Fibroblast of mammary gland (primary cell): ENCODE results near the gene ZNF688.
A peak's percentile ranks its signal among the peaks of the same experiment; 100 is the strongest.

Source experiments
- DNase-seq: peaks from one replicate; pipeline ENCODE4 v3.0.0-alpha.2; 2010; ENCODE audit warnings: low read depth
- H3K4me3 ChIP-seq: 2 replicates; pipeline ENCODE4 v1.5.1; 2011; ENCODE audit warnings: low read depth, mild to moderate bottlenecking, low read length, moderate library complexity; ENCODE audit not compliant: control insufficient read depth
- TF ChIP-seq, protein P1 (sequence below): conservative IDR thresholded peaks from 2 replicates; pipeline ENCODE4 v1.5.1; 2011; ENCODE audit warnings: low read depth, low read length, inconsistent platforms; ENCODE audit not compliant: control insufficient read depth, insufficient read depth

Gene ZNF688

DNA sequence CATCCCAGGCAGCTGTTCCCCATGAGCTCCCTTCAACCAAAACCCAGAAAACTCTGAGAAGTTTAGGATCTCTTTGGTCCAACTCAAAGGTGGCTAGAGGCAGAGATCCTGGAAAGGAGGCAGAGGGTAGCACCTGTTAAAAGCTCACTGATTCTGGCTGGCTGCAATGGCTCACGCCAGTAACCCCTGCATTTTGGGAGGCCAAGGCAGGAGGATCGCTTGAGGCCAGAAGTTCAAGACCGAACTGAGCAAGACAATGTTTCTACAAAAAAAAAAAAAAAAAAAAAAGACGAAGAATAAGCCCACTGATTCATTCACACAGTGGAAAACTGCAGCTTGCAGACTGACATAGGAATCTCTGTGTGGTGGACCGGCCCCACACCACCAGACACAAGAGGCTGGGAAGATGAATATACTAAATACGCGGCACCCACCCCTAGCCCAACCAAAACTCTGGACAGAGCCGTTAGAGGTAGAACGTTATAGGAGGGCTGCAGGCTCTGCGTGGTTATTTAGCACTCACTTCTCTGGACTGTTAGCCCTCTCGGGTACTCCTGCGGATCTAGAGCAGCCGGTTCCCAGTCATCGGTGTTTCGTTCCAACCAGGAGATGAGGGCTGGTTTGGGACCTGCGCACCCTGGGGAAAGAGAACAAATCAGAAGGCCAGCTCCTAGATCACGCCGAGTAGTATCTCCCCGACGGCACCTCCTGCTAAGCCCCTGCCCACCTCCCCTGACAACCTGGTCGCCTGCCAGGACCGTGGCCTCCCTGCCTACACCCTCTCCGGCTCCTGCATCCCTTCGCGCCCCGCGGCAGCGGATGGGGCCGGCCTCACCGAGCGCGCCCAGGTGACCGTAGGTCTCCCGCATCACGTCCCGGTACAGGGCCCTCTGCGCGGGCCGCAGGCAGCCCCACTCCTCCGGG, 37.8 kb upstream of the ZNF688 start:
- DNase-seq, result no peak
- peak overlapping the region; percentile 96 for H3K4me3 ChIP-seq
- TF ChIP-seq, protein P1, sequence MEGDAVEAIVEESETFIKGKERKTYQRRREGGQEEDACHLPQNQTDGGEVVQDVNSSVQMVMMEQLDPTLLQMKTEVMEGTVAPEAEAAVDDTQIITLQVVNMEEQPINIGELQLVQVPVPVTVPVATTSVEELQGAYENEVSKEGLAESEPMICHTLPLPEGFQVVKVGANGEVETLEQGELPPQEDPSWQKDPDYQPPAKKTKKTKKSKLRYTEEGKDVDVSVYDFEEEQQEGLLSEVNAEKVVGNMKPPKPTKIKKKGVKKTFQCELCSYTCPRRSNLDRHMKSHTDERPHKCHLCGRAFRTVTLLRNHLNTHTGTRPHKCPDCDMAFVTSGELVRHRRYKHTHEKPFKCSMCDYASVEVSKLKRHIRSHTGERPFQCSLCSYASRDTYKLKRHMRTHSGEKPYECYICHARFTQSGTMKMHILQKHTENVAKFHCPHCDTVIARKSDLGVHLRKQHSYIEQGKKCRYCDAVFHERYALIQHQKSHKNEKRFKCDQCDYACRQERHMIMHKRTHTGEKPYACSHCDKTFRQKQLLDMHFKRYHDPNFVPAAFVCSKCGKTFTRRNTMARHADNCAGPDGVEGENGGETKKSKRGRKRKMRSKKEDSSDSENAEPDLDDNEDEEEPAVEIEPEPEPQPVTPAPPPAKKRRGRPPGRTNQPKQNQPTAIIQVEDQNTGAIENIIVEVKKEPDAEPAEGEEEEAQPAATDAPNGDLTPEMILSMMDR, result no peak

DNA sequence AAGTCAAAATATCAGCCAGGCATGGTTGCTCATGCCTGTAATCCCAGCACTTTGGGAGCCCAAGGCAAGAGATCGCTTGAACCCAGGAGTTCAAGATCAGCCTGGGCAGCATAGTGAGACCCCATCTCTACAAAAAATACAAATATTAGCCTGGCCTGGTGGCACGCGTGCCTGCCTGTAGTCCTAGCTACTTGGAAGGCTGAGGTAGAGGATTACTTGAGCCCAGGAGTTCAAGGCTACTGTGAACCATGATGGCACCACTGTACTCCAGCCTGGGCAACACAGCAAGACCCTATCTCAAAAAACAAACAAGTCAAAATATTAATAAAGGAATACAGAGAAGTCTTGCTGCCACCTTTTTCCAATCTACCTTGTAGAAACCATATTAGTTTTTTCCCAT, 34.5 kb upstream of the ZNF688 start:
- no peak for DNase-seq
- TF ChIP-seq, protein P1, result no peak
- H3K4me3 ChIP-seq, result no peak overlapping the region

DNA sequence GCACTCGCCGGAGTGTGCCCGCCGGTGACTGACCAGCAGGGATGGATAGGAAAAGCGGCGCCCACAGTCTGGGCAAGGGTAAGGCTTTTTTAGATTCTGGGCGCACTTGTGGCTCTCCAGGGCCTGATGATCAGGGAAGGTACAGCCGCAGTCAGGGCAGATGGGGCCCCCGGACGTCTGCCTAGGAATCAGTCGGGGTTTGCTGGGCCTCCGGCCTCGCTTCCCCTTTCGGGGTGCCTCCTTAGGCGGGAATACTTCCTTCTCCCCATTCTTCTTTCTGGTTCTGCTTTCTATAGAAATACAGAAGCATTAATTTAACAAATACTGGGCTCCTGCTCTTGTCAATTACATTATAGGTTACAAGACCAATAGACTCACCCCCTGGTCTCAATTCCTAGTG, 33.6 kb upstream of the ZNF688 start:
- H3K4me3 ChIP-seq, result no peak overlapping the region
- DNase-seq, result no peak
- TF ChIP-seq, protein P1, result no peak

DNA sequence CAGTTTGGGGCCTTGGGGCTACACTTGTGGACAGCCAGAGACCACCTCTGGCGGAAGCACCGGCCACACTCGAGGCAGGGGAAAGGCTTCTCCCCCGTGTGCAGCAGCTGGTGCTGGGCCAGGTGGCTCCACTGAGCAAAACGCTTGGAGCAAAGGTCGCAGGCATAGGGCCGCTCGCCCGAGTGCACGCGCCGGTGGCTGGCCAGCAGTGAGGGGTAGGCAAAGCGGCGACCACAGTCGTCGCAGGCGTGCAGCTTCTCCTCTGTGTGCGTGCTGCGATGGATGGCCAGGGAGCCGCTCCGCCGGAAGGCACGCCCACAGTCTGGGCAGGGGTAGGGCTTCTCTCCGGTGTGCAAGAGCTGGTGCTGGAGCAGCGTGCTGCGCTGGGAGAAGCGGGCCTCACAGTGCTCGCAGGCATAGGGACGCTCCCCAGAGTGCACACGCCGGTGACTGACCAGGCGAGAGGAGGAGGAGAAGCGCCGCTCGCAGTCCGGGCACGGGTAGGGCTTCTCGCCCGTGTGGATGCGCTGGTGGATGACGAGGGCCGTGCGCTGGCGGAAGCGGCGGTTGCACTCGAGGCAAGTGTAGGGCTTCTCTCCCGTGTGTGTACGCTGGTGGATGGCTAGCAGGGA, 32.9 kb upstream of the ZNF688 start:
- no peak overlapping the region for H3K4me3 ChIP-seq
- TF ChIP-seq, protein P1, result no peak
- DNase-seq, result no peak

DNA sequence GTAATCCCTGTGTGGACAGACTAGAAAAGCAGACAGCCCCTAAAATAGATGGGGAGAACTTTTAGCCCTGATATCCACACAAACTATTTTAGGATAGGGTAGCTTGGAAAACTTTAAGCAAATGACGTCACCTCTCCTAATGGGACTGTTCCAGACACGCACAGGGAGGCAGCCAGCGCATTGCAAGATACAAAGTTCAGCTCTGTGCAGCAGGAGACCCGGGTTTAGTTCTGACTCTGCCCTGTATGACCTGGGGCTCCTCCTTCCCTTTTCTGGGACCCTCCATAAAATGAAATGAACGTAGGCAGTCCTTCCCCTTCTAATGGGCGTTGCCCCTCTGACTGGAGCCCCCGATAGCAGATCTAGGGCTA, 32.4 kb upstream of the ZNF688 start:
- H3K4me3 ChIP-seq, result no peak overlapping the region
- TF ChIP-seq, protein P1, result no peak
- peak; percentile 61 for DNase-seq

DNA sequence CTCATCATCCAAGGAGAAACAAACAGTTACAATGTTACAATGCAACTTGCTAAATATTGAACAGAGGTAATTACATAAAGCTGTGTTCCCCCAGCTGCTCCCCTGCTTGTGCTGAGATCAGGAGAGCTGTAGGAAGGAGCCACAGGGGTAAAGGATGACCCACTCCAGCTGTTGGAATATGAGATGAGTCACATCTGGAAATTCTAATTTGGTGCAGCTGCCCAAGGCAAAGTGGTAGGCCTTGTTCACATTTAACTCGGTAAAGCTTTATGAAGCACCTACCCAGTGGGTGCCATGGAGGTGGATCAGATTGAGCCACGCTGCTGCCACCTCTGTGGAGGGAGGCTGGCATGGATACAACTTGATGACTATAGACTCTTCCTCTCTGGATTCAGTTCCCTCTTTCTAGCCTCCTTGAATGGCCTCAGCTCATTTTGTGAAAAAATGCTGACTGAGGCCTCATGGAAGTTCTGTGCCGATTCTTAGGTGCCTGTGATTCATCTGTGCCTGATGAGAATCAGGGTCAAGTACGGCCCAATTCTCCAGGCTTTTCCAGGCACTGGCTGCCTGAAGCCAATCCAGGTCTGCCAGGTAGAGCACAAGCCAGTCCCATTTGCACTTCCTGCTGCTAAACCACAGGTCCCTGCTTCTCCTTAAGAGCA, 31.2 kb upstream of the ZNF688 start:
- H3K4me3 ChIP-seq, result no peak overlapping the region
- DNase-seq, result peak; percentile 84
- TF ChIP-seq, protein P1, result no peak
